SK-N-SH (cell line): ENCODE data around the gene TCF25. TPM values are rescaled to one million over a fixed set of nuclear protein-coding genes. Genes with fewer than 3 reads are reported as not detected.

ENCODE experiments used
- CTCF ChIA-PET: fragments of 300-600, 350-600 bp; formaldehyde crosslinking; extraction: SDS; loops from one replicate; lab custom pipeline; 2021; lab: Yijun Ruan, JAX
- POLR2A ChIA-PET: fragments of 350-600 bp; sonication (Branson Sonifier 250); formaldehyde crosslinking; extraction: SDS; loops from one replicate; lab custom pipeline; 2020; ENCODE audit warnings: antibody characterized with exemption, inconsistent platforms; lab: Yijun Ruan, JAX
- DNase-seq: peaks from one replicate; pipeline ENCODE4 v3.0.0; 2012
- H2AFZ ChIP-seq: fragments of 200-600 bp; sonication (generic); 2 replicates; pipeline ENCODE4 v1.8.1; 2016; ENCODE audit warnings: antibody characterized with exemption, mild to moderate bottlenecking, low read depth
- H3F3A ChIP-seq: fragments of 200-600 bp; sonication (generic); replicated peaks from 2 replicates; pipeline ENCODE3; 2016; ENCODE audit warnings: antibody characterized with exemption, mild to moderate bottlenecking; ENCODE audit not compliant: insufficient read depth
- H3K27ac ChIP-seq, 2 experiments: fragments of 200-500 bp in 1 of 2; fragments of 200-600 bp in 1 of 2; sonication (Bioruptor generic) in 1 of 2; sonication (generic), shearing (Covaris generic) in 1 of 2; 2 replicates each; pipeline versions ENCODE4 v1.5.1 to v1.6.1; 2014 to 2016; ENCODE audit warnings: low read depth in 2 of 2, inconsistent platforms in 1 of 2, low read length in 1 of 2, mild to moderate bottlenecking in 1 of 2, mixed read lengths in 1 of 2
- H3K27me3 ChIP-seq: fragments of 200-600 bp; sonication (generic), shearing (Covaris generic); 2 replicates; pipeline ENCODE4 v1.6.1; 2016; ENCODE audit warnings: mixed run types; ENCODE audit not compliant: insufficient read depth
- H3K36me3 ChIP-seq, 2 experiments: fragments of 200-500 bp in 1 of 2; fragments of 200-600 bp in 1 of 2; sonication (Bioruptor generic) in 1 of 2; sonication (generic) in 1 of 2; replicated peaks in 1 of 2; 2 replicates each; pipeline versions ENCODE3 to v1.5.1; 2014 to 2016; ENCODE audit warnings: low read length in 1 of 2, mild to moderate bottlenecking in 1 of 2; ENCODE audit not compliant: insufficient read depth in 2 of 2, control insufficient read depth in 1 of 2
- H3K4me1 ChIP-seq, 2 experiments: fragments of 200-500 bp in 1 of 2; fragments of 200-600 bp in 1 of 2; sonication (Bioruptor generic) in 1 of 2; sonication (generic), shearing (Covaris generic) in 1 of 2; 2 replicates each; pipeline versions ENCODE4 v1.5.1 to v1.6.1; 2014 to 2016; ENCODE audit warnings: low read depth in 1 of 2, low read length in 1 of 2, mixed run types in 1 of 2; ENCODE audit not compliant: insufficient read depth in 2 of 2, control insufficient read depth in 1 of 2
- H3K4me2 ChIP-seq: fragments of 200-600 bp; sonication (generic), shearing (Covaris generic); 2 replicates; pipeline ENCODE4 v1.6.1; 2017; ENCODE audit warnings: mixed run types
- H3K4me3 ChIP-seq, 2 experiments: fragments of 200-500 bp in 1 of 2; fragments of 200-600 bp in 1 of 2; sonication (Bioruptor generic) in 1 of 2; sonication (generic), shearing (Covaris generic) in 1 of 2; 2 replicates each; pipeline versions ENCODE4 v1.5.1 to v1.8.1; 2014 to 2016; ENCODE audit warnings: low read depth in 2 of 2, inconsistent platforms in 1 of 2, low read length in 1 of 2, mild to moderate bottlenecking in 1 of 2, mixed read lengths in 1 of 2, moderate library complexity in 1 of 2
- H3K79me2 ChIP-seq: fragments of 200-600 bp; sonication (generic); 2 replicates; pipeline ENCODE4 v1.8.1; 2017; ENCODE audit warnings: mild to moderate bottlenecking; ENCODE audit not compliant: insufficient read depth
- H3K9ac ChIP-seq: fragments of 200-600 bp; sonication (generic); 2 replicates; pipeline ENCODE4 v1.6.1; 2017; ENCODE audit warnings: mixed run types
- H3K9me2 ChIP-seq: fragments of 200-600 bp; sonication (generic); 2 replicates; pipeline ENCODE4 v1.6.1; 2017; ENCODE audit warnings: mixed run types
- H3K9me3 ChIP-seq: fragments of 200-600 bp; sonication (generic); 2 replicates; pipeline ENCODE4 v1.6.1; 2017; ENCODE audit warnings: mixed run types, mild to moderate bottlenecking, moderate library complexity
- H4K20me1 ChIP-seq: fragments of 200-600 bp; sonication (generic); 2 replicates; pipeline ENCODE4 v1.6.1; 2017; ENCODE audit warnings: mild to moderate bottlenecking, mixed run types; ENCODE audit not compliant: insufficient read depth
- FOSL2 ChIP-seq: IDR thresholded peaks from 2 replicates; pipeline ENCODE4 v1.4.0; 2012; ENCODE audit warnings: low read depth, mild to moderate bottlenecking, moderate library complexity, borderline replicate concordance
- GABPA ChIP-seq: IDR thresholded peaks from 2 replicates; pipeline ENCODE4 v1.4.0; 2012; ENCODE audit warnings: low read depth, mild to moderate bottlenecking
- GATA2 ChIP-seq: sonication (generic); formaldehyde crosslinking; IDR thresholded peaks from 2 replicates; pipeline ENCODE4 v1.5.0; 2020; ENCODE audit warnings: mild to moderate bottlenecking, missing genetic modification reagents
- NFIC ChIP-seq: IDR thresholded peaks from 2 replicates; pipeline ENCODE4 v1.4.0; 2012; ENCODE audit warnings: borderline replicate concordance
- NRF1 ChIP-seq: IDR thresholded peaks from 2 replicates; pipeline ENCODE4 v1.6.1; 2012; ENCODE audit warnings: low read depth, mild to moderate bottlenecking, low read length
- TCF12 ChIP-seq: IDR thresholded peaks from 2 replicates; pipeline ENCODE4 v1.4.0; 2012
- WGBS: methylation state at CpG from one replicate; pipeline ENCODE4 v1.1.6; 2017; ENCODE audit warnings: low lambda C conversion rate; 5-methylcytosine and 5-hydroxymethylcytosine counted together
- polyA plus RNA-seq, 3 experiments: library from polyadenylated mRNA; depleted of rRNA; stranded (reverse); fragments of >200 nt; gene quantifications; 2 replicates each; pipeline ENCODE4 v1.2.3, GENCODE V29; 2012
- TF ChIP-seq, protein P1 (sequence below): fragments of 150-350 bp; IDR thresholded peaks from 2 replicates; pipeline ENCODE4 v1.6.1; 2016; ENCODE audit warnings: mild to moderate bottlenecking, low read depth, low read length
- TF ChIP-seq, protein P2 (sequence below): IDR thresholded peaks from 2 replicates; pipeline ENCODE4 v1.4.0; 2012; ENCODE audit warnings: low read depth, borderline replicate concordance

Gene TCF25
- polyA plus RNA-seq, 1 of the 3 experiments (the other 2 are of a cell fraction), result 208 TPM

DNA sequence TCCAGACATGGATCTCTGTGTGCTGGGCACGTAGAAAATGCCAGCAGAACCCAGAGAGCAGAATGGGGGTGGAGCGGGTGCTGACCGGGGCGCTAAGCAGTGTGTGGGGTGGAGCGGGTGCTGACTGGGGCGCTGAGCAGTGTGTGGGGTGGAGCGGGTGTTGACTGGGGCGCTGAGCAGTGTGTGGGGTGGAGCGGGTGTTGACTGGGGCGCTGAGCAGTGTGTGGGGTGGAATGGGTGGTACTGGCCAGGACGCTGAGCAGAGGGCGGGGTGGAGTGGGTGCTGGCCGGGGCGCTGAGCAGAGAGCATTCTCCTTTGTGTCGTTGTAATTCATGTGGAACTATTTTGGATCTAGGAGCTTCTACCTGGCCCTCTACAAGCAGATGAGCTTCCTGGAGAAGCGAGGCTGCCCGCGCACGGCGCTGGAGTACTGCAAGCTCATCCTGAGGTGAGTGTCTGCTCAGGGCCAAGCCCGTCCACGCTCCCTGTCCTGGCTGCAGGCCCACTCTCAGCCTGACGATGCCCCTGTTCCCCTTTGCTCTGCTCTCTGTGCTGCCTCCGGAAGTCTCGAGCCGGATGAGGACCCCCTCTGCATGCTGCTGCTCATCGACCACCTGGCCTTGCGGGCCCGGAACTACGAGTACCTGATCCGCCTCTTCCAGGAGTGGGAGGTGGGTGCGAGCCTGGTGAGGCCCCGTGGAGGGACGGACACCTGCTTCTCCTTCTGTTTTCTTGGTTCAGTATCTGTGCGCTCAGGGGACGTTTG, 25.0 kb downstream of the TCF25 start:
- H3K27ac ChIP-seq, result no peak overlapping the region
- no peaks in the 10 kb centered on the region for H4K20me1 ChIP-seq
- no peak overlapping the region for H3K9ac ChIP-seq
- H3K4me3 ChIP-seq, result no peak overlapping the region
- 96% methylated on average over 24 of the region's 36 CpGs for WGBS
- H3K4me1 ChIP-seq, result no peaks in the 10 kb centered on the region
- H3K4me2 ChIP-seq, result no peak overlapping the region
- H3K79me2 ChIP-seq, result no peaks in the 10 kb centered on the region
- ChIA-PET POLR2A (no interaction called here), CTCF (interaction anchor here (0.8 to 1.2 kb wide), 3 partner anchors 10 to 38 kb away, joined by 3 to 4 read pairs (median 3); no protein-coding TSS in a partner anchor)
- no peak for DNase-seq
- no peaks in the 10 kb centered on the region for H3F3A ChIP-seq
- H3K27me3 ChIP-seq, result no peaks in the 10 kb centered on the region
- H2AFZ ChIP-seq, result no peak overlapping the region
- H3K36me3 ChIP-seq, result peaks cover 36 to 57% of the 10 kb centered on the region in 2 experiments
- no peaks in the 10 kb centered on the region for H3K9me3 ChIP-seq
- H3K9me2 ChIP-seq, result no peaks in the 10 kb centered on the region
- no peak for TF ChIP-seq GATA2 (CRISPR knock-in tag)
- TF ChIP-seq TCF12, result no peak

DNA sequence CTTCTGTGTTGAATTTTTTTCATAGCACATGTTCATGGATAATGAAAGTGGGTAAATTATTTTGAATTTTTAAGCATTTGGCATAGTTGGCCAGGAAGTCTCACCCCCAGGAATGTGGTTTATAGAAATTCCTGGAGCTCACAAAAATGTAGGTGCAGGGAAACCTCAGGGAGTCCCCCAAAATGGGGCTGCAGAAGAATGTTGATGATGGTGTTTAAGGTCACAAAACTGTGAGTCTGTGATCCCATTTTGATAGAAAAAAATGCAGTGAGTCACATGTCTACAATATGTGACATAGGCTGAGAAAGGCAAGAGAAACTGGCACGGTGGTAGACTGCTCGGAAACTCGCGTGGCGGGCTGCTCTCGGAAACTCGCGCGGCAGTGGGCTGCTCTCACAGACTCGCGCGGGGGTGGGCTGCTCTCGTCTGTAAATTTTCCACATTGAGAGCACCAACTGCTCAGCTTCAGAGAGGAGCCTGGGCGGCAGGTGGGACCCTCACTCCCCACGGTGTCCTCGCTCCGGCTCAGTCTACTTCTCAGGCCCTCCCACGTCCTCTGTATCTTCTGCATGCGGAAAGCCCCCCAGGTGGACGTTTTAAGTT, 26.6 kb downstream of the TCF25 start:
- H3K9ac ChIP-seq, result no peak overlapping the region
- TF ChIP-seq NFIC (no peak), GABPA (no peak), FOSL2 (no peak), NRF1 (no peak), TCF12 (no peak)
- TF ChIP-seq, protein P1, sequence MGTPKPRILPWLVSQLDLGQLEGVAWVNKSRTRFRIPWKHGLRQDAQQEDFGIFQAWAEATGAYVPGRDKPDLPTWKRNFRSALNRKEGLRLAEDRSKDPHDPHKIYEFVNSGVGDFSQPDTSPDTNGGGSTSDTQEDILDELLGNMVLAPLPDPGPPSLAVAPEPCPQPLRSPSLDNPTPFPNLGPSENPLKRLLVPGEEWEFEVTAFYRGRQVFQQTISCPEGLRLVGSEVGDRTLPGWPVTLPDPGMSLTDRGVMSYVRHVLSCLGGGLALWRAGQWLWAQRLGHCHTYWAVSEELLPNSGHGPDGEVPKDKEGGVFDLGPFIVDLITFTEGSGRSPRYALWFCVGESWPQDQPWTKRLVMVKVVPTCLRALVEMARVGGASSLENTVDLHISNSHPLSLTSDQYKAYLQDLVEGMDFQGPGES, result no peak
- TF ChIP-seq, protein P2, sequence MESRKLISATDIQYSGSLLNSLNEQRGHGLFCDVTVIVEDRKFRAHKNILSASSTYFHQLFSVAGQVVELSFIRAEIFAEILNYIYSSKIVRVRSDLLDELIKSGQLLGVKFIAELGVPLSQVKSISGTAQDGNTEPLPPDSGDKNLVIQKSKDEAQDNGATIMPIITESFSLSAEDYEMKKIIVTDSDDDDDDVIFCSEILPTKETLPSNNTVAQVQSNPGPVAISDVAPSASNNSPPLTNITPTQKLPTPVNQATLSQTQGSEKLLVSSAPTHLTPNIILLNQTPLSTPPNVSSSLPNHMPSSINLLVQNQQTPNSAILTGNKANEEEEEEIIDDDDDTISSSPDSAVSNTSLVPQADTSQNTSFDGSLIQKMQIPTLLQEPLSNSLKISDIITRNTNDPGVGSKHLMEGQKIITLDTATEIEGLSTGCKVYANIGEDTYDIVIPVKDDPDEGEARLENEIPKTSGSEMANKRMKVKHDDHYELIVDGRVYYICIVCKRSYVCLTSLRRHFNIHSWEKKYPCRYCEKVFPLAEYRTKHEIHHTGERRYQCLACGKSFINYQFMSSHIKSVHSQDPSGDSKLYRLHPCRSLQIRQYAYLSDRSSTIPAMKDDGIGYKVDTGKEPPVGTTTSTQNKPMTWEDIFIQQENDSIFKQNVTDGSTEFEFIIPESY, result no peak
- no peaks in the 10 kb centered on the region for H3F3A ChIP-seq
- H3K27me3 ChIP-seq, result no peaks in the 10 kb centered on the region
- ChIA-PET POLR2A (interaction anchor here (1.0 kb wide), 1 partner anchor 26 kb away, joined by 3 read pairs; the partner anchor contains the start of gene TCF25), CTCF (interaction anchor here (1.4 kb wide), 1 partner anchor 9 kb away, joined by 4 read pairs; no protein-coding TSS in a partner anchor)
- no peaks in the 10 kb centered on the region for H3K79me2 ChIP-seq
- DNase-seq, result no peak
- no peak overlapping the region for H3K4me2 ChIP-seq
- H3K9me2 ChIP-seq, result no peaks in the 10 kb centered on the region
- H3K4me1 ChIP-seq, result no peaks in the 10 kb centered on the region
- peaks cover 30 to 63% of the 10 kb centered on the region in 2 experiments for H3K36me3 ChIP-seq
- 97% methylated on average over 20 of the region's 20 CpGs for WGBS
- no peak overlapping the region for H3K4me3 ChIP-seq
- H2AFZ ChIP-seq, result no peak overlapping the region
- H3K9me3 ChIP-seq, result no peaks in the 10 kb centered on the region
- H3K27ac ChIP-seq, result no peak overlapping the region
- no peaks in the 10 kb centered on the region for H4K20me1 ChIP-seq
